ENCODE measurements around the gene VSIG8.

The VSIG8 gene

GRCh38 chr1:159854693-159855192 lies 7.7 kb downstream of the VSIG8 start:
- peak; percentile 82 for DNase-seq

- peak; percentile 52 for DNase-seq
Observed at GRCh38 chr1:159854116-159854692, 8.3 kb downstream of the VSIG8 start.

GRCh38 chr1:159853417-159854115 lies 8.9 kb downstream of the VSIG8 start:
- DNase-seq: no peak

- DNase-seq: no peak
Observed at GRCh38 chr1:159851407-159851806, 11.1 kb downstream of the VSIG8 start.

- DNase-seq: no peak
Observed at GRCh38 chr1:159849626-159850366, 12.7 kb downstream of the VSIG8 start.

- no peak for DNase-seq
Observed at GRCh38 chr1:159848326-159848725, 14.1 kb downstream of the VSIG8 start.

- DNase-seq: no peak
Observed at GRCh38 chr1:159847231-159847630, 15.2 kb downstream of the VSIG8 start.

- DNase-seq: no peak
Observed at GRCh38 chr1:159845751-159846629, 16.5 kb downstream of the VSIG8 start.

GRCh38 chr1:159843459-159843858 lies 19.0 kb downstream of the VSIG8 start:
- no peak for DNase-seq

GRCh38 chr1:159841749-159842148 lies 20.7 kb downstream of the VSIG8 start:
- DNase-seq: no peak

- DNase-seq: no peak
Observed at GRCh38 chr1:159839116-159839849, 23.2 kb downstream of the VSIG8 start.

GRCh38 chr1:159838715-159839114 lies 23.7 kb downstream of the VSIG8 start:
- no peak for DNase-seq

- no peak for DNase-seq
Observed at GRCh38 chr1:159835862-159836525, 26.5 kb downstream of the VSIG8 start.

- no peak for DNase-seq
Observed at GRCh38 chr1:159835356-159835755, 27.1 kb downstream of the VSIG8 start.

GRCh38 chr1:159832309-159832708 lies 30.1 kb downstream of the VSIG8 start:
- no peak for DNase-seq

GRCh38 chr1:159831412-159832141 lies 30.9 kb downstream of the VSIG8 start:
- DNase-seq: no peak

GRCh38 chr1:159830722-159831121 lies 31.7 kb downstream of the VSIG8 start:
- no peak for DNase-seq

GRCh38 chr1:159829822-159830465 lies 32.5 kb downstream of the VSIG8 start:
- no peak for DNase-seq

GRCh38 chr1:159829273-159829634 lies 33.2 kb downstream of the VSIG8 start:
- DNase-seq: no peak

- DNase-seq: no peak
Observed at GRCh38 chr1:159828581-159829272, 33.7 kb downstream of the VSIG8 start.

All from NCI-H774 (cell line).